Thoracic aorta (tissue), 2 donors: Measurements from ENCODE around the gene INPP5J. TPM values are rescaled to one million over a fixed set of nuclear protein-coding genes. Genes with fewer than 3 reads are reported as not detected.
"Not testable (repeated sequence)": the region's sequence is repeated elsewhere in the genome, so short reads cannot be mapped to it uniquely, and the experiment has no call there.

Source experiments
- ATAC-seq: fragments of 150-250 bp; one replicate; pipeline ENCODE4 v1.8.0; 2017; ENCODE audit warnings: low read depth; ENCODE audit not compliant: insufficient number of reproducible peaks, low FRiP score
- DNase-seq: peaks from one replicate; pipeline ENCODE4 v3.0.0-alpha.2; 2020; ENCODE audit warnings: low spot score
- H3K27ac ChIP-seq, 2 donors: fragments of 200-600 bp; sonication (generic); 1 replicate in 1 of 2; 2 replicates in 1 of 2; pipeline ENCODE4 v1.5.1; 2016; ENCODE audit warnings: mild to moderate bottlenecking in 2 of 2, moderate library complexity in 2 of 2
- H3K27me3 ChIP-seq: fragments of 200-600 bp; sonication (generic); replicated peaks from 2 replicates; pipeline ENCODE4 v1.6.0; 2016; ENCODE audit warnings: mild to moderate bottlenecking; ENCODE audit not compliant: insufficient read depth
- H3K36me3 ChIP-seq: fragments of 200-600 bp; sonication (generic); one replicate; pipeline ENCODE4 v1.5.1; 2016
- H3K4me1 ChIP-seq, 2 donors: fragments of 200-600 bp; sonication (generic); 1 replicate in 1 of 2; 2 replicates in 1 of 2; pipeline versions ENCODE4 v1.5.1 to v1.6.0; 2016; ENCODE audit warnings: low read depth in 2 of 2, mild to moderate bottlenecking in 1 of 2; ENCODE audit not compliant: control insufficient read depth in 1 of 2
- H3K4me3 ChIP-seq: fragments of 200-600 bp; sonication (generic); 2 replicates; pipeline ENCODE4 v1.5.1; 2016; ENCODE audit warnings: mild to moderate bottlenecking
- H3K9me3 ChIP-seq: fragments of 200-600 bp; sonication (generic); 2 replicates; pipeline ENCODE4 v1.5.1; 2016
- CTCF ChIP-seq: fragments of 200-600 bp; sonication (generic); IDR thresholded peaks from one replicate; pipeline ENCODE4 v1.5.1; 2019; ENCODE audit warnings: antibody characterized with exemption
- total RNA-seq, 2 donors: library from RNA; depleted of rRNA; stranded (reverse); fragments of >200 nt; gene quantifications; one replicate each; pipeline versions ENCODE4 v1.1.0 to v1.2.3, GENCODE V29; 2016

INPP5J gene
- total RNA-seq, 2 donors from 2014 or later: 2.3 to 4.1 TPM

DNA sequence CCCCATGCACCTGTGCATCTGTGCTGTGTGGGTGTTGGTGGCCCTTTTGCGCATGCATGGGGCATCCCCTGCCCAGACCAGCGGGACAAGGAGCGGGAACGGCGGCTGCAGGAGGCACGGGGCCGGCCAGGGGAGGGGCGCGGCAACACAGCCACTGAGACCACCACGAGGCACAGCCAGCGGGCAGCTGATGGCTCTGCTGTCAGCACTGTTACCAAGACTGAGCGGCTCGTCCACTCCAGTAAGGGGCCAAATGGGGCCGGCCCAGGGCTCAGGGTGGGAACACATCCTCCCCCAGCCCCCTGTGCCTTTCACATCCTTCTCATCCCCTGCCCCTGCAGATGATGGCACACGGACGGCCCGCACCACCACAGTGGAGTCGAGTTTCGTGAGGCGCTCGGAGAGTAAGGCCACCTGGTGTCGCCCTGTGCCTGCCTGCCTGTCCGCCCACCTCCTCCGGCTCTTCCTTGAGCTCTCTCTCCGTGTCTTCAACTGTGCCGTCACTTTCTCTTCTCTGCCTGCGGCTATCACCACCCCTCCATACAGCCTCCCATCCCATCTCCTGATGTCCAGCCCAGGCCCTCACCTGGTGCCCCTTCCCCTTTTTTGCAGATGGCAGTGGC lies 26.0 kb upstream of the INPP5J start:
- Histone ChIP-seq H3K4me3 (no peak overlapping the region), H3K27me3 (no peaks in the 10 kb centered on the region), H3K9me3 (no peaks in the 10 kb centered on the region), H3K4me1 (peaks cover 40 to 95% of the 10 kb centered on the region in 2 donors), H3K36me3 (peaks cover 80% of the 10 kb centered on the region), H3K27ac (peak overlapping the region; percentile 76 to 99)
- TF ChIP-seq CTCF: no peak
- ATAC-seq: no peak
- no peak for DNase-seq

DNA sequence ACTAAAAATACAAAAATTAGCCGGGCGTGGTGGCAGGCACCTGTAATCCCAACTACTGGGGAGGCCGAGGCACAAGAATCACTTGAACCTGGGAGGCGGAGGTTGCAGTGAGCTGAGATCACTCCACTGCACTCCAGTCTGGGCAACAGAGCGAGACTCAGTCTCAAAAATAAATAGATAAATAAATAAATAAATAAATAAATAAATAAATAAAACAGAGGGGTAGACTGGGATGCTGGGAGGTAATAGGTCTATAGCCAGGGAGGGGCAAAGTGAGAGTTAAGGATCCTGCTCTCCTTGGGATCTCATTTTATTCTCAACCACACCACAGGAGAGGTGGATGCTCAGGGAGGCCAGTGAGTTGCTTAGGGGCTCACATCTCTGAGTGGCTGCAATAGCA lies 25.2 kb upstream of the INPP5J start:
- not testable (repeated sequence) for H3K4me3 ChIP-seq, H3K27me3 ChIP-seq, ATAC-seq, DNase-seq, H3K9me3 ChIP-seq
- H3K27ac ChIP-seq: peak overlapping the region; percentile 76 to 99
- H3K36me3 ChIP-seq: peaks cover 74% of the 10 kb centered on the region
- H3K4me1 ChIP-seq: peaks cover 47 to 95% of the 10 kb centered on the region in 2 donors

- Histone ChIP-seq H3K36me3 (peaks cover 74% of the 10 kb centered on the region), H3K27me3 (no peaks in the 10 kb centered on the region), H3K4me1 (peaks cover 50 to 95% of the 10 kb centered on the region in 2 donors), H3K27ac (peak overlapping the region; percentile 76 to 99), H3K4me3 (no peak overlapping the region), H3K9me3 (no peaks in the 10 kb centered on the region)
- ATAC-seq (no peak), DNase-seq (no peak)
- no peak for TF ChIP-seq CTCF
Observed at GRCh38 chr22:31097941-31098631, 24.7 kb upstream of the INPP5J start.

DNA sequence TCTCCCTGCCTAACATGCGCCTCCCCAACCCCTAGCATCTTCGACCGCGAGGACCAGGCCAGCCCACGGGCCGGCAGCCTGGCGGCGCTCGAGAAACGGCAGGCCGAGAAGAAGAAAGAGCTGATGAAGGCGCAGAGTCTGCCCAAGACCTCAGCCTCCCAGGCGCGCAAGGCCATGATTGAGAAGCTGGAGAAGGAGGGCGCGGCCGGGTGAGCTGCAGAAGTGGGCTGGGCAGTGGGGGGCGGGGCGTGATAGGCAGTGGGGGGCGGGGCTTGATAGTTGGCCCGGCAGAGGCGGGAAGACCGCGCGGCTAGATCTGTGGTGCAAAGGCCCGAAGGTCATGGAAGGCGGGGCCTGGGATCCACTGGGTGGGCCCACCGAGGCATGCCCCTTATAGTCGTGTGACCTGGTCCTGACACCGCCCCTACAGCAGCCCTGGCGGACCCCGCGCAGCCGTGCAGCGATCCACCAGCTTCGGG lies 24.1 kb upstream of the INPP5J start:
- no peak for TF ChIP-seq CTCF
- ATAC-seq (no peak), DNase-seq (no peak)
- H3K4me1 ChIP-seq: peaks cover 51 to 95% of the 10 kb centered on the region in 2 donors
- H3K36me3 ChIP-seq: peaks cover 69% of the 10 kb centered on the region
- H3K9me3 ChIP-seq: no peaks in the 10 kb centered on the region
- H3K27me3 ChIP-seq: no peaks in the 10 kb centered on the region
- H3K4me3 ChIP-seq: no peak overlapping the region
- peak overlapping the region; percentile 76 to 99 for H3K27ac ChIP-seq

DNA sequence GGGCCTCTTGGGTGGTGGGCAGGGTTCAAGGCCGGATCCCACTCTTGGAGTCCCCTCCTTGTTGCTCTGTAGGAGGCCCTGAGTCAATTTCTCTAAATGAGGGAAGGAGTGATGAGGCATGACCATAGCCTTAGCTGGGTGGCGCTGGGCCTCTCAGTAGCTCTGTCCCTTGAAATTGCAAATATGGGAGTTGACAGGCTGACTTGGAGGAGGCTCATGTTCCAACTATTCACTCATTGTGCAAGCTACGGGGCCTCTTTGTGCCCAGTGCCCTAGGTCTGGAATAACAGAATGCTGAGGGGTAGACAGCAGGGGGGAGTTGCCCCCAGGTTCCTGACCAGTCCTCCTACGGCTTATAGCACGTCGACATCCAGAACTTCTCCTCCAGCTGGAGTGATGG lies 23.4 kb upstream of the INPP5J start:
- Histone ChIP-seq H3K36me3 (peaks cover 63% of the 10 kb centered on the region), H3K4me1 (peaks cover 48 to 95% of the 10 kb centered on the region in 2 donors), H3K9me3 (no peaks in the 10 kb centered on the region), H3K4me3 (no peak overlapping the region), H3K27me3 (no peaks in the 10 kb centered on the region), H3K27ac (peak overlapping the region; percentile 76 to 99)
- DNase-seq (no peak), ATAC-seq (peak; percentile 2)
- no peak for TF ChIP-seq CTCF
